DOHH2 (cell line): ENCODE measurements around the gene PIGN.

Experiments used
- H3F3A ChIP-seq: fragments of 200-600 bp; sonication (generic), shearing (Covaris generic); 2 replicates; pipeline ENCODE4 v1.6.0; 2016; ENCODE audit warnings: antibody characterized with exemption, mild to moderate bottlenecking; ENCODE audit not compliant: control insufficient read depth, insufficient read depth
- H3K27ac ChIP-seq: fragments of 200-600 bp; sonication (generic); 2 replicates; pipeline ENCODE4 v1.5.1; 2014; ENCODE audit warnings: low read depth, mild to moderate bottlenecking, low read length, moderate library complexity
- H3K27me3 ChIP-seq: fragments of 200-600 bp; sonication (generic); 2 replicates; pipeline ENCODE4 v1.6.1; 2014; ENCODE audit warnings: mild to moderate bottlenecking, low read length, mixed read lengths; ENCODE audit not compliant: control insufficient read depth
- H3K36me3 ChIP-seq: fragments of 200-600 bp; sonication (generic); 2 replicates; pipeline ENCODE4 v1.6.1; 2014; ENCODE audit warnings: mild to moderate bottlenecking, low read length, moderate library complexity, mixed read lengths; ENCODE audit not compliant: control insufficient read depth
- H3K4me1 ChIP-seq: fragments of 200-600 bp; sonication (generic); 2 replicates; pipeline ENCODE4 v1.6.1; 2014; ENCODE audit warnings: mild to moderate bottlenecking, low read length, mixed read lengths; ENCODE audit not compliant: control insufficient read depth
- H3K4me2 ChIP-seq: fragments of 200-600 bp; sonication (generic); 2 replicates; pipeline ENCODE4 v1.6.0; 2014; ENCODE audit warnings: mild to moderate bottlenecking, low read length, moderate library complexity
- H3K4me3 ChIP-seq: fragments of 200-600 bp; sonication (generic); 2 replicates; pipeline ENCODE4 v1.5.1; 2014; ENCODE audit warnings: mild to moderate bottlenecking, low read length, mixed read lengths
- H3K79me2 ChIP-seq: fragments of 200-600 bp; sonication (generic); 2 replicates; pipeline ENCODE4 v1.6.1; 2014; ENCODE audit warnings: mild to moderate bottlenecking, low read length, mixed read lengths; ENCODE audit not compliant: control insufficient read depth
- H3K9me2 ChIP-seq: fragments of 200-600 bp; sonication (generic); replicated peaks from 2 replicates; pipeline ENCODE4 v1.6.1; 2014; ENCODE audit warnings: mild to moderate bottlenecking, low read length, mixed read lengths; ENCODE audit not compliant: control insufficient read depth
- H3K9me3 ChIP-seq: fragments of 200-600 bp; sonication (generic); 2 replicates; pipeline ENCODE4 v1.6.1; 2014; ENCODE audit warnings: antibody characterized with exemption, low read length, mixed read lengths; ENCODE audit not compliant: control insufficient read depth, insufficient read depth
- H4K20me1 ChIP-seq: fragments of 200-600 bp; sonication (generic); 2 replicates; pipeline ENCODE4 v1.6.0; 2014; ENCODE audit warnings: low read depth, mild to moderate bottlenecking, antibody characterized with exemption, low read length, moderate library complexity; ENCODE audit not compliant: control insufficient read depth, insufficient read depth
- CTCF ChIP-seq: fragments of 200-600 bp; sonication (generic); IDR thresholded peaks from one replicate; pipeline ENCODE4 v1.5.1; 2014; ENCODE audit warnings: antibody characterized with exemption, mild to moderate bottlenecking, low read depth, low read length; ENCODE audit not compliant: poor library complexity, severe bottlenecking
- EZH2phosphoT487 ChIP-seq: fragments of 200-600 bp; sonication (generic); IDR thresholded peaks from 2 replicates; pipeline ENCODE4 v1.6.1; 2017; ENCODE audit warnings: borderline replicate concordance, mild to moderate bottlenecking, antibody characterized with exemption, low read length, moderate library complexity, mixed read lengths

Gene PIGN

GRCh38 chr18:62061821-62062478, 124.9 kb downstream of the PIGN start:
- no peak overlapping the region for H3K4me3 ChIP-seq
- H3K79me2 ChIP-seq, result no peaks in the 10 kb centered on the region
- no peaks in the 10 kb centered on the region for H3K9me2 ChIP-seq
- no peaks in the 10 kb centered on the region for H3F3A ChIP-seq
- no peaks in the 10 kb centered on the region for H3K27me3 ChIP-seq
- H4K20me1 ChIP-seq, result no peaks in the 10 kb centered on the region
- no peaks in the 10 kb centered on the region for H3K9me3 ChIP-seq
- no peak overlapping the region for H3K27ac ChIP-seq
- TF ChIP-seq EZH2phosphoT487 (no peak), CTCF (no peak)
- no peak overlapping the region for H3K4me2 ChIP-seq
- no peaks in the 10 kb centered on the region for H3K36me3 ChIP-seq
- H3K4me1 ChIP-seq, result no peaks in the 10 kb centered on the region

GRCh38 chr18:62060820-62061219, 126.0 kb downstream of the PIGN start:
- H4K20me1 ChIP-seq, result no peaks in the 10 kb centered on the region
- no peaks in the 10 kb centered on the region for H3K4me1 ChIP-seq
- no peaks in the 10 kb centered on the region for H3K9me2 ChIP-seq
- no peaks in the 10 kb centered on the region for H3F3A ChIP-seq
- H3K9me3 ChIP-seq, result no peaks in the 10 kb centered on the region
- no peaks in the 10 kb centered on the region for H3K79me2 ChIP-seq
- TF ChIP-seq CTCF, result no peak
- no peak for TF ChIP-seq EZH2phosphoT487
- no peak overlapping the region for H3K27ac ChIP-seq
- no peaks in the 10 kb centered on the region for H3K27me3 ChIP-seq
- H3K4me3 ChIP-seq, result no peak overlapping the region
- no peak overlapping the region for H3K4me2 ChIP-seq
- H3K36me3 ChIP-seq, result no peaks in the 10 kb centered on the region

- peaks cover 2% of the 10 kb centered on the region; the same call in 1 of the 2 replicates for H3K36me3 ChIP-seq
- H4K20me1 ChIP-seq, result no peaks in the 10 kb centered on the region
- no peak for TF ChIP-seq EZH2phosphoT487
- no peaks in the 10 kb centered on the region for H3F3A ChIP-seq
- no peaks in the 10 kb centered on the region for H3K27me3 ChIP-seq
- H3K4me1 ChIP-seq, result no peaks in the 10 kb centered on the region
- no peaks in the 10 kb centered on the region for H3K9me3 ChIP-seq
- H3K4me2 ChIP-seq, result no peak overlapping the region
- H3K4me3 ChIP-seq, result no peak overlapping the region
- H3K27ac ChIP-seq, result no peak overlapping the region
- no peaks in the 10 kb centered on the region for H3K9me2 ChIP-seq
- no peaks in the 10 kb centered on the region for H3K79me2 ChIP-seq
Measured at GRCh38 chr18:62054929-62055498, 131.8 kb downstream of the PIGN start.

- peaks cover 2% of the 10 kb centered on the region; the same call in 1 of the 2 replicates for H3K36me3 ChIP-seq
- H3K4me2 ChIP-seq, result no peak overlapping the region
- H3K9me2 ChIP-seq, result no peaks in the 10 kb centered on the region
- no peaks in the 10 kb centered on the region for H3K27me3 ChIP-seq
- no peaks in the 10 kb centered on the region for H3K79me2 ChIP-seq
- no peaks in the 10 kb centered on the region for H3K9me3 ChIP-seq
- H3K4me1 ChIP-seq, result no peaks in the 10 kb centered on the region
- TF ChIP-seq CTCF (no peak), EZH2phosphoT487 (no peak)
- no peak overlapping the region for H3K27ac ChIP-seq
- no peaks in the 10 kb centered on the region for H4K20me1 ChIP-seq
- H3F3A ChIP-seq, result no peaks in the 10 kb centered on the region
- H3K4me3 ChIP-seq, result no peak overlapping the region
Measured at GRCh38 chr18:62048279-62048678, 138.6 kb downstream of the PIGN start.
